ENCODE measurements around the gene HOPX.
"Not testable (repeated sequence)": the region's sequence is repeated elsewhere in the genome, so short reads cannot be mapped to it uniquely, and the experiment has no call there.

HOPX gene

DNA sequence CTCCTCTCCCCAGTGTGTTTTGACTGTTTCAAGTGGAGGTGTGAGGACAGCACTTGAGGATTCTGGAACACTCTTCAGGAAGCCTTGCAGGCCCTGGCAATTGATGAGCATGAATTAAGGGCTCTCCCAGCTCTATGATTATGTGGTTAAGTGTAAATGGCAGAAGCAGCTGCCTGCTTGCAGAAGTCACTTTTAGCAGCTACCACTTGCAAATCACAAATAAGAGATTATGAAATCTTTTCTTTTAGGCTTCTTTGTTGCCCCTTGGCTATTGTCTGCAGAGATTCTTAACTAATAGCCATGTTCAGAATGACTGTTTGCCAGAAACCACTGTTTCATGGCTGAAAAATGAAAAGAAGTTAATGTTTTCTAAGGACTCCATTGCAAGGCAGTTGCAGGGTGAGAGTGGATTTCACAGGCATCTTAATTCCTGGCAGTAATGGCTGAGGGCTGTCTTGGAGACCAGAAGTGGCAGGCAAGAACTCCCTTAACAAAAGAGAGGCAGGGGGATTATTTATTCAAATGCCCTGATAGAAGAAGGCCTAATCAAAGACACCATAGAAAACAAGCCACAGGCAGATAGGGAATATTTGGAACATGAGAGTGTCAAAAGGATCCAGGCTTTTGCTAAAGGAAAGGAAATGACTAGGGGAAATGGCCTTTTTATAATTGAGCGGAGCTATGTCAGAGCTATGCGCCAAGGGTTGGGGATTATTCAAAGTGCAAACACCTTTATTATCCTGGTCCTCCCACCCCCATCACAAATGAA is 8.3 kb upstream of the HOPX start:
- no peak for DNase-seq (ENCODE audit: low read depth in 3 of 3, low spot score in 1 of 3)

DNA sequence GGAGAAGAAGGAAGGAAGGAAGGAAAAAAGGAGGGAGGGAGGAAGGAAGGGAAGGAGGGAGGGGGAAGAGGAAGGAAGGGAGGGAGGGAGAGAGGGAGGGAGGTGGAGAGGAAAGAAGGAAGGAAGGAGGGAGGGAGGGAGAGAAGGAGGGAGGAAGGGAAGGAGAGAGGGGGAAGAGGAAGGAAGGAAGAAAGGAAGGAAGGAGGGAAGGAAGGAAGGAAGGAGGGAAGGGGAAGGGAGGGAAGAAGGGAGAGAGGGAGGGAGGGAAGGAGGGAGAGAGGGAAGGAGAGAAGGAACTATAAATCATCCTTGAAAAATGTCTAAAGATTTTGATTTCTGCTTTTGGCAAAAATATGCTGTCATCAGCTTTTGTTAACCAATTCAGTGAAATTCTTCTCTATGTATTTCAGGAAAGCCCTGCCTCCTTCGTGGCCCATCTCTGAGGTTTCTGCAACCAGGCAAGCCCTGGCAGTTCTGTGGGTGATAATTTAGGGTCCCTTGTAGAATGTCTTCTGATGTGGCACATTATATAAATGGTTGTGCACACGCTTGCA is 7.1 kb upstream of the HOPX start:
- no peak for DNase-seq (ENCODE audit: low read depth in 3 of 3, low spot score in 1 of 3)

DNA sequence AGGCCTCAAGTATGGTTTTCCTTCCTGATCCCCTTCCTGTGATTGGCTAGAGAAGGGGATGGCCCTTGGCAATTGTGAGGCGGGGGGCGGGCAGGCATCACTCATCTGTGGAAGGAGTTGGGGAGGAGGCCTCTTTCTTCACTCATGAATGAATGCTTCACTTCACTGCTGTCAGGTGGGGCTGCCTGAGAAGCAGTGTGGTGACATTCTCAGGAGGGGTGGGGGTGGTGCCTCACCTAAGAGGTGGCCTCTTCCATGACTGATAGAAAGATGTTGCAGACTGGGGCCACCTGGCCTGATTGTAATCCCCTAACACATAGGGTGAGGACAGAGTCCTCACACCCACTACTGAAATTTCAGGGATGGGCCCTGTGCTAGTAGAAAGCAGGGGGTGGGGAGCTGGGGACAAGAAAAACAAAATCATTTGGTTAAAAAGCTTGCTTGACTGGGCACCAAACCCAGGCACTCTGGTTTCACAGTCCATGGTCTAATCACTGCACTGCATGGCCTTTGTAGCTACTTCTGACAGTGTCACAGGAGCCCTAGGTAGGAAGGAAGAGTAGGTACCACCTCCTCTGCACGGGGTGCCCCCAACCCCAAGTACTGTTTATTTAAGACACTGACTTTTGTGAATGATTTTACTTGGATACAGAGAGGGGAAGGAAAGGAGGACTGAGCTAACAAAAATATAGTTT is 5.6 kb upstream of the HOPX start:
- no peak for DNase-seq (ENCODE audit: low read depth in 3 of 3, low spot score in 1 of 3)

DNA sequence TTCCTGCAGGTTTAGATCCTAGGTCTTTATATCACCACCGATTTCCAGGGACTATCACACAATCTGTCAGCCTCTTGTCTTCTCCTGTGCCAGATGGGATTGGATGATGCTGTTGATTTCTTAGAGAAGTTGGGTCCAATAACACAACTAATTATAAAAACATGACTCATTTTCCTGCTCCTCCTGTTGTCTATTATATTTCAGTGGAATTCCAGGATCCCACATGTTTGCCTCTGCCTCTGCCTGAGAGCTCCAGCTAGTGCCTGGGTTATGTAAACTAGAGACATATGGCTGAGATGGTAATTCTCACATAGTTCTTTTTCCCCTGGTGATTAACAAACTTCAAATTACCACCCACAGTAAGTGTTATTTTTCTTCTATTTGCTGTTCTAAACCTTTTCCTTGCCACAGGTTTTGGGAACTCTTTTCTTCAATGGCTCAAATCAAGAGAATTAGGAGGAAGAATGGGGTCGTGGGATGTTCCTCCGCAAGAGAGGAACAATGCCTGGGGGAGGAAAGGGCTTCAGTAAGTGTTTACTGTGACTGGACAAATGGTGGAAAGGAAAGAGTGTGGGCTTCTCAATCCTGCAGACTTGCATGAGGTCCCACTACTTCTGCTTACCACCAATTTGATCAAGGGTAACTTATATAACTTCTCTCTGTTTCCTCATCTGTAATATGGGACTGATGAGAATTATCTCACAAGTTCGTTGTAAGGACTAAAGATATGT is 3.4 kb upstream of the HOPX start:
- no peak for DNase-seq (ENCODE audit: low read depth in 3 of 3, low spot score in 1 of 3)

DNA sequence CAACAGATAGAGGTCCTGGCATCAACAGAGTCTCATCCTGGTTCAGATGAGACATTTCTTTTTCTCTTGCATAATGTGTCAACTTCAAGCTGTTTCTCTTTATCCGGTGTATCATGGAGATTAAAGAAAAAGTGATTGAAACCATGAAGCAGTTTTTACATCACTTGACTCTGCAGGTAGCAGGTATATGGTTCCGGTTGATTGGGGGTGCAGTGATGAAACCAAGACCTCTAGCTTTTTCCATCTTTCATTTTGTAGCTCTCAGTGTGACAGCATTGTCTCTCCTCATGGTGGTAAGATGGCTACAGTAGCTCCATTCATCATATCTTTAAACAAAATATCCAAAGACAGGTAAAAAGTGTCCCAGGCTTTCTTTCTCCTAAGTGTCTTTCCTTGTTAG is 2.4 kb upstream of the HOPX start:
- no peak for DNase-seq (ENCODE audit: low read depth in 3 of 3, low spot score in 1 of 3)

DNA sequence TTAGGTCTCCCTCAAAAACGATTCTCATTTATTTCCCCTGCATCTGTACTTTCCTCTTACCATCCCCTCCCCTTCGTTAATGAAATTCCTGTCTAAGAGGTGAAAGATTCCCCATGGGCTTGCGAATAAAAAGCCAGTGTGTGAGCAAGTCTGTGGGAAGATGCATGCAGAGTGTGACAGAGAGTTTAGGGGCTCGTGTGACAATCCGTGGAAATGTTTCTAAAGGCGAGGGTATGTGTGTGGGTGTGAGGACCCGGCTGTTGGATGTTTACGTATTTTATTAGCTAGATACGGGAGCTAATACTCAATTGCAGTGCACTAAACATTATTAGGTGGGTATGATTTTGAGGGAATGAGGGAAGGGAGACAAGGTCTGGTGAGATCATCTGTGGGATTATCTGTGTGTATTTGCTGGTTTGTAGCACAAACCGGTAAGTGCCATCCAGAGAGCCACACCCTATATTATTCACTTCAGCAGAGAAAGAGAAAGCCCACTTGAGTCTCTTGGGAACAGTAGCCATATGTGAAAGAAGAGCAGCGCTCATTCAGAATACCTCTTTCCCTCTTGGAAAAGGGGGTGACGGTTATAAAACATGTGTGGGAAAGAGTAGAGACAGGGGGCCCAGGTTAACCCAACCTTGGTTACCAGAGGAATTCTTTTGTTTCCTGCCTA is 893 bp upstream of the HOPX start:
- no peak for DNase-seq (ENCODE audit: low read depth in 3 of 3, low spot score in 1 of 3)

DNA sequence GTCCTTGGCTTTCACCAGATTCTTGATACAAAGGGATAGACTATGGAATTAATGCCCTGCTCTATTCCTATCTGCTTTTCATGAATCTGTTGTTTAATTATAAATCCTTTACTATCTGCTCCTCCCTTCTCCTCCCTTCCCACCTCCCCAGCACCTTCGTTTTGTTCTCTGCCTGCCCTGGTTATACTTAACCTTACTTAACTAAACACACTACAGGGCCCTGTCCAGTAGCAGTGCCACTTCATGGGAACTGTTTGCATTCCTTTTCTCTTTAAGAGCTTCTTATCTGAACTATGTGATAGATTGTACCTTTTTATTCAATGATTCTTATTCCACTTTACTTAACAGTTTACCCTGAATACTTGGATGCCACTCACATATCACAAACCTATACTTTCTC is 830 bp downstream of the HOPX start:
- DNase-seq (ENCODE audit: low read depth in 3 of 3, low spot score in 1 of 3) = no peak

DNA sequence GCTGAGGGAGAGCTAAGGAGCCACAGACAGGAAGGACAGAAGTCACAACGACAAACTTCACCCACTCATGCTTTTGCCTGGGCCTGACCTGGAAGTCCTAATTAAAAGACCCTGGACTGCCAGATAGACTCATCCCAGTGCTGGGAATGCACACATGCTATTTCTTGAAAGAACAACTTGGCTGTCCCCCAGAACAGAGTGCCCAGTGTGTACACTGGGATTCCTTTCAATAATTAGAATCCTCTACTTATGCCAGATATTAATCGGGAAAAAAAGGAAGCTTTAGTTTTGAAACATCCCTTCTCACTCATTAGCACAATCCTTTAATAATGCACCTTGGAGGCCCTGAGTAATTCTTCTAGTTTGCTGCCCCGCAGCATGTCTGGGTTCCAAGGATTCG is 3.4 kb downstream of the HOPX start:
- DNase-seq (ENCODE audit: low read depth in 3 of 3, low spot score in 1 of 3) = no peak

DNA sequence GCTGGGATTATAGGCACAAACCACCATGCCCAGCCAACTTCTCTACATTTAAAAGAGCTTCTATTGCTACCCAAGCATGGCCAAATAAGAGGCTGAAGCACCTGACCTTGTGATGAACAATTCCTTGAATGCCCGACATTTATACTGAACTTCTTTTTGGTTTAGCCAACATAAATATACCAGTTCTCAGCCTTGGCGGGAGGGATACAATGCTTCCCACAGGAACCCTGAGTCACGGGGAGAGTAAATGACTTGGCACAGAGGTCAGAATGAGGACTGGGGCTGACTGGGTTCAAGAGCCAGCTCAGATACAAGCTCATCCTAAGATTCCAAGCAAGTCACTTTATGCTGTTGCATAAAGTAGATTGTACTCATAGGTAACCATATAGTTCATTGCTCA is 6.1 kb downstream of the HOPX start:
- no peak for DNase-seq (ENCODE audit: low read depth in 3 of 3, low spot score in 1 of 3)

DNA sequence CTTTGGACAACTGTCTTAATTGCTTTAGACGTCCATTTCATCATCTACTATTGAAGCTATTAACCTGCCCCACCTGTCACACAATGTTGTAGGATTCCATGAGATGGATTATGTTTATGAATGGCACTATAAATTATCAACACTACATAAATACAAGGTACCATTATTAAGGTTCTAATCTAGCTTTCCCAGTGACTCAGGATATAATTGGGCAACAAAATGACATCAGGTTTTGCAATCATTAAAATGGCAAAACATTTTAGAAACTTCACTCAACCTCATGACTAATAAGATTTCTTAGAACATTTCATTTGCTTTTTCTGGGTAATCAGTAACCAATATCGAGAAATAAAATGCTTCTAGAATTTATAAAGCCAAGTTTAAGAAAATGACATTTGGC is 9.2 kb downstream of the HOPX start:
- no peak for DNase-seq (ENCODE audit: low read depth in 3 of 3, low spot score in 1 of 3)

DNA sequence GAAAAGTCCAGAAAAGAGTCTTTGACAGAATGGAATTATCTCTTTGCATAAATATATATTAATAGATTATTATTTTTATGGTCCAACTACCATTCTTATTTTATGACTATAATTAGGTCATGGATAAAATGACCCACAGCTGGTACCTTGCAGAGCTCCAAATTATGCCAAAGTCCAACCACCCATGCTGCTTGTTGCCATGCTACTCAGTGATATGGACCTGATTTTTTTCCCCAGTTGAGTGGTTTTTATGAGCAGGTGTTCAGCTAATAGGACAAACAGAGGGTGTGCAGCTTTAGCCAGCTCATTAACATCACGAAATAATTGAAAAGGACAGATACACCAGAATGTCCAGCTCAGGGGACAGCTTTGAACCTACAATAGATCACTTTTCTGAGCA is 9.7 kb downstream of the HOPX start:
- DNase-seq (ENCODE audit: low read depth in 3 of 3, low spot score in 1 of 3) = no peak

DNA sequence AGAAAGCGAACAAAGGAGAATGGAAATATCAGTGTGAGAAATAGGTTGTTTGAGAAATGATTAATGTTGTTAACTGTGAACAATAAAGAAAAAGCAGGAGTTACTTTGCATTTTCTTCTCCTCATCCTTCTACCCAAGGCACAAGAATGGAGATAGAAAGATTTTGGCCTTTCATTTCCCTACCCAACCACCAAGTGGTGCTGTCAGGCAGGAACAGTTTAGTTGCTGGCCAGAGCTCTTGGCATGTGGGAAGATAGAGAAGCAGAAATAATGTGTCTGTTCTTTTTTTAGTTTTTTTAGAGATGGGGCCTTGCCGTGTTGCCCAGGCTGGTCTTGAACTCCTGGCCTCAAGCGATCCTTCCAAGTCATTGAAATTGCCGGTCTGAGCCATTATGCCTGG is 12.8 kb downstream of the HOPX start:
- no peak for DNase-seq (ENCODE audit: low read depth in 3 of 3, low spot score in 1 of 3)

DNA sequence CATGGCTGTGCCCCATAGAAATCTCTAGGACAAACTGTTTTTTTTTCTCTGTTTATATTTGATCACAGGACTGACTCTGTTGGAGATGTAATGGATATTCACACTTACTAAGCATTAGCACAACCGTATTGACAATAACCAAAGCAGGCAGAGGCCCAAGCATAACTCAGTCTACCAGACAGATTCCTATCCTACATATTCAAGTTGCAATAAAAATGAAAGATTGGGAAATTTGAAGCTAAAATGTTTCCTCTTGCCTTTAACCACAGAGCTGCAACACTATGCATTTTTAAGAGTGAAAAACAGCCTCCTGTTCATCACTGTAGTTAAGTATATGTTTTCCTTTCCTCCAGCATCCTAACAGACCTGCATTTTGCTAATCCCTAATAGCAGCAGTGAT is 13.7 kb downstream of the HOPX start:
- DNase-seq (ENCODE audit: low read depth in 3 of 3, low spot score in 1 of 3) = not testable (repeated sequence)

DNA sequence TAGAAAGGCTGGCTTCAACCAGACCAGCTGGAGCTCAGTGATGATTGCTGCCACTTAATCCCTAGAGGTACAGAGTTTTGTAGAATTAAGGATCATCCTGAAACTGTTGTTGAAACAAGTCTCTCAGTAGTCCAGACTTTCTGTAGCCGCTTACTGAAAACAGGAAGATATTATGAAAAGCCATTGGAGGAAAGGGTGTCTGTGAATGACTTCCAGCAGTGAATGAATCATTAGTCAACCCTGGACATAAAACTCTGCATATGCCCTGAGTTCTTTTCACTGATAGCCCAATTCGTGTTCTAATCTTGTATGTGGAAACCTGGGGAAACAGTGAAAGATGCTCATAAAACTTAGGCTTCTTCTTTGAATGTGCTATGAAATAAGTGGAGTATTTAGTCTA is 14.8 kb downstream of the HOPX start:
- no peak for DNase-seq (ENCODE audit: low read depth in 3 of 3, low spot score in 1 of 3)

DNA sequence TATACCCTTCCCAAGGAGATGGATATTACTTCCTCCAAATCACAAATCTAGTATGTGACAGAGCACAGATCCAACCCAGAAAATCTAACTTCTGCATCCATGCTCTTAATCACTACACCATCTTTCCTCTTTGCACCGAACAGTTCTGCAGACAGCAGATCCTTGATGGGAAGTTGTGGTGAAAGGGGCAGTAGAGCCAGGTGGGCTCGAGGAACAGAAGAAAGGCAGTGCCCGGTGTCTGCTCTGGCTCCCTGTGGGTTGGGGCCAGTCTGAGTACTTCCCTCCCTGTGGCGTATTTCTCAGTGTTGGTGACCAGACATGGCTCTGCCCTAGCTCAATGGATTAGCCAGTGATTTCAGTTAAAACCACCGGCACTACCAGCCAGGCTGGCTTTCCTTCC is 15.3 kb downstream of the HOPX start:
- no peak for DNase-seq (ENCODE audit: low read depth in 3 of 3, low spot score in 1 of 3)

DNA sequence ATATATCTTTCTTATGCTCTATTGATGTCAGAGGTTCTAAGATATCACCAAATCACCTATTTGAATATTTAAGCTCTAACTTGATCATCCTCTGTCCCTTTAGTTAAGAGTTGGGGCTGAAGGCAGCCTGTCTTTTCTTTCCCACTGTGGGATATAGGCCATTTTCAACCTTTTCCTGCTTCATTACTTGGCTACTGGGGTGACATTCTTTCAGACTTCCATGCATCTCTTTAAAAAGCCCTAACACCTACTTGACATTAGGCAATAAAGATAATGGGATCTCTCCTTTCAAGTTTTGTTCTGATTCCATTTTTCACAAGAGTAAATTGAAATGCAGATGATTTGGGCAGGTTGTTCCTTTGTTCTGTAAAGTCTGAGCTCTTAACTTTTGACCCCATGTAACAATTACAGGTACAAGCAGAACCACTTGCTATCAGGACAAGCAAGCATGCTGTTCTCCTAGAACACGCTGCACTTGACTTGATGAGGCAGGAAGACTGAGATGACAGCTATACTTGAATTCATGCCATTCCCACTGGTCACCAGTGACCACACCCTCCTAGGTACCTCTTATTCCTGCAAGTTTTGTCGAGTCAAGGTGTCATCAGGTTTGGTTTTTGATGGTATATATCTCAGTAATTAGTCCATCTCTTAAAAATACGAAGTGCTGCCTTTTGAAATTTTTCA is 18.2 kb downstream of the HOPX start:
- no peak for DNase-seq (ENCODE audit: low read depth in 3 of 3, low spot score in 1 of 3)

DNA sequence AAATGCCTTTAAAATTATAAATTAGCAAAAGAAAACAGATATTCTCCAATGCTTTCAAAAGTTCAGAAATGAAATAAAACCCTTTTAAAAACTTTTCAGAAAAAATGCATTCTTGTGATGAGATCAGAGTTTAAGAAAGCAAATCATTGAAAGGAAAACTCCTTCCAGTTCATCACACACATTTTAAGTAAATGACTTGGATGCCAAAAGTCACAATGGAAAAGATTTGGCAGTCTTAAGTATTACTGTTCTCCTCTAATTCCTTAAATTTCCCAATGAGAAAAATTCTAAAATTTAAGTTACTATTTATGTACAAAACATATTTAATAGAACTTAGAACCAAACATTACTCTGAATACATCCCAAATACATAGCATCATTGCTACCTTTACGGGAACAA is 21.1 kb downstream of the HOPX start:
- DNase-seq (ENCODE audit: low read depth in 3 of 3, low spot score in 1 of 3) = no peak

DNA sequence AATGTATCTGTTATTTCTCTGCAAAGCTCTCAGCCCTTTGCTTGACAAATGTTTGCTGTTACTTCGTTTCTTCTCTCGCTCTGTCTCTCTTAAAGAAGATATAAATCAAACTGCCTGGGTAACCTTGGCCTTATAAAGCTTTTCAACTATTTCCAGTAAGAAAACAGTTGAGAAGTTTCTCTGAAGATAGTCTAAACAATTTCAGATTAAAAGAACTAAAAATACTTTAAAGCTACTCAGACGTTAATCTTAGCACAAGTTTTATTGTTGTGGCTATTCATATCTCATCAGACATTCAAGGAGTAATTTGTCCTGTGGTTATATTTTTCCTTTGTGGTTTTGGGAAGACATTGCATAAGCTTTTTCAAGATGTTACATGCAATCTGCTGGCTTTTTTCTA is 22.6 kb downstream of the HOPX start:
- DNase-seq (ENCODE audit: low read depth in 3 of 3, low spot score in 1 of 3) = no peak

DNA sequence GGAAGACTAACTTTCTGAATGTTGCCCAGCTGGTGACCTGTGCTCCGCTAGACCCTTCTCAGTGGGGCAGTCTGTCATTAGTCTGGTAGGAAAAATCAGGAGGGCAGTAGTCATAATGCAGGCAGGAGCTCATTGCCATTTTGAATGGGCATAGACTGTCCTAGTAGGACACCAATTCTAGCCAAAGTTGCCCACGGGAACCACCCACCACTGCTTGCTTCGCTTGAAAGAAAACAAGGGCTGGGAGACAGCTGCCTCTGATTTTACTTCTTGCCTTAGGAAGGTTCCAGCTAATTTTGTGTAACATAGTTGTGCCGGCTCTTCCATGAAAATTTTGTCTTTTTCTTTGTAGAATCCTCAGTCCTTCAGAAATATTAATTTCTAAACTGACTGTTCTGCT is 23.3 kb downstream of the HOPX start:
- no peak for DNase-seq (ENCODE audit: low read depth in 3 of 3, low spot score in 1 of 3)

DNA sequence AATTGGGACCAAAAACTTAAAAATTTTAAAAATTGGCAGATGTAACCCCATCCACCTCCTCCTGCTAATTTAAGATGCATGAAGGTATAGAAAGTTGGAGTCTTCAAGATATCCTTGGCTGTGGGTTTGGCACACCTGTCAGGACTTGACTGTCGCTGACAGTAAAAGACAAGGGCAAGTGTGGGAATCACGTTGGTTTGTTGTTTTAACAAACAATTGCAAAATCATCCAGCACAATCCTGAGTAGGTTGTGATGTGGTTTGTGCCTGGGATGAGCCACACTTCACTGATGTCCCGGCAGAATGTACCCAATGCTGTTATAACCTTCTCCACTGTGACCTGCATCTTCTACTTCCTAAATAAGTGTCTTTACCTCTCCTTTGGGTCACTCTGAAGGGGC is 24.0 kb downstream of the HOPX start:
- DNase-seq (ENCODE audit: low read depth in 3 of 3, low spot score in 1 of 3) = no peak

DNA sequence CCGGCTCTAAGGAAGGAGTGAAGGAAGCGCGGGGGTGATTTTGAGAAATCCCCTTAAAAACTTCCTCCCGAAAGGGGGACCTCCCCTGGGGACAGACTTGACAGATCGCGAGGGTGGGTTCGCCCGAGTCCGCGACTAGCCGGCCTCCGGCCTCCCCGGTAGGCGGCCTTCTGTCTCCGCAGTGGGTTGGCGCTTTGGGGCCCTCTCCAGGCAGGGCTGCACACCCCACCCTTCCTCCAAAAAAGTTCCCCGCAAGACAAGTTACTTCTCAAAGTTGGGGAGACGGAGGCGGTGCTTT is 24.8 kb downstream of the HOPX start:
- no peak for DNase-seq (ENCODE audit: low read depth in 3 of 3, low spot score in 1 of 3)

Measured in stimulated activated CD4-positive, alpha-beta T cell treated with anti-CD3 and anti-CD28 coated beads, TNF-alpha, amount 100 ng/mL, for 1 hour (primary cell).